Activated T-cell treated with anti-CD3 and anti-CD28 coated beads, Interleukin-2, amount 50 U/mL, for 48 hours (primary cell): ENCODE measurements around the gene DGCR2.
"Not testable (repeated sequence)": the region's sequence is repeated elsewhere in the genome, so short reads cannot be mapped to it uniquely, and the experiment has no call there.

Experiments
- DNase-seq, 2 experiments: peaks; one replicate each; pipeline ENCODE4 v3.0.0-alpha.2; 2020

DGCR2 gene

GRCh38 chr22:18997306-18997924 lies 124.8 kb downstream of the DGCR2 start:
- no peak for DNase-seq

- no peak for DNase-seq
These were observed 125.8 kb downstream of the DGCR2 start for GRCh38 chr22:18996376-18996900.

GRCh38 chr22:18995327-18995711 lies 126.9 kb downstream of the DGCR2 start:
- DNase-seq = no peak

GRCh38 chr22:18994701-18995326 lies 127.4 kb downstream of the DGCR2 start:
- no peak for DNase-seq

- no peak for DNase-seq
These were observed 128.2 kb downstream of the DGCR2 start for GRCh38 chr22:18994056-18994455.

GRCh38 chr22:18992543-18993198 lies 129.5 kb downstream of the DGCR2 start:
- no peak for DNase-seq

- DNase-seq = no peak
These were observed 130.3 kb downstream of the DGCR2 start for GRCh38 chr22:18991821-18992442.

GRCh38 chr22:18991138-18991432 lies 131.1 kb downstream of the DGCR2 start:
- no peak for DNase-seq

GRCh38 chr22:18990355-18991137 lies 131.7 kb downstream of the DGCR2 start:
- DNase-seq = no peak

GRCh38 chr22:18988958-18989357 lies 133.3 kb downstream of the DGCR2 start:
- no peak for DNase-seq

GRCh38 chr22:18987765-18988164 lies 134.4 kb downstream of the DGCR2 start:
- peak in 1 of 2 experiments; percentile 37 for DNase-seq

GRCh38 chr22:18987114-18987513 lies 135.1 kb downstream of the DGCR2 start:
- DNase-seq = not testable (repeated sequence)
